ENCODE results near the gene RCN2.
A peak's percentile ranks its signal among the peaks of the same experiment; 100 is the strongest.

The RCN2 gene

GRCh38 chr15:76994971-76995945 is 63.7 kb downstream of the RCN2 start, which contains the start of gene PSTPIP1:
TSS of gene PSTPIP1 (plus strand) at chr15:76995126. CDS start at chr15:76995574, 448 bp downstream.
- peak in 1 of 2 donors; percentile 52 for DNase-seq

- DNase-seq, result no peak
These were observed 64.6 kb downstream of the RCN2 start for GRCh38 chr15:76996076-76996525.

- no peak for DNase-seq
These were observed 65.2 kb downstream of the RCN2 start for GRCh38 chr15:76996526-76997401.

GRCh38 chr15:76998663-76999285 is 67.2 kb downstream of the RCN2 start:
- DNase-seq, result no peak

- no peak for DNase-seq
These were observed 68.4 kb downstream of the RCN2 start for GRCh38 chr15:76999996-77000395.

- no peak for DNase-seq
These were observed 69.8 kb downstream of the RCN2 start for GRCh38 chr15:77001351-77001750.

GRCh38 chr15:77001966-77002365 is 70.4 kb downstream of the RCN2 start:
- no peak for DNase-seq

- no peak for DNase-seq
These were observed 70.9 kb downstream of the RCN2 start for GRCh38 chr15:77002436-77002835.

GRCh38 chr15:77002954-77003912 is 71.7 kb downstream of the RCN2 start:
- DNase-seq, result peak in 1 of 2 donors; percentile 66
